Fibroblast of lung (primary cell): ENCODE results near the gene ZCCHC17. TPM values are rescaled to one million over a fixed set of nuclear protein-coding genes. Genes with fewer than 3 reads are reported as not detected.

Source experiments
- DNase-seq, 2 donors: peaks; one replicate each; pipeline versions ENCODE4 v3.0.0 to v3.0.0-alpha.2; 2010; ENCODE audit warnings: low read depth in 2 of 2
- H2AFZ ChIP-seq: 2 replicates; pipeline ENCODE4 v1.5.1; 2012; ENCODE audit warnings: low read length, control low read depth, inconsistent platforms
- H3K27ac ChIP-seq: 2 replicates; pipeline ENCODE4 v1.5.1; 2011; ENCODE audit warnings: low read length, control low read depth; ENCODE audit not compliant: insufficient read depth
- H3K27me3 ChIP-seq: 2 replicates; pipeline ENCODE4 v1.5.1; 2011; ENCODE audit warnings: mild to moderate bottlenecking, low read length; ENCODE audit not compliant: control insufficient read depth, insufficient read depth
- H3K36me3 ChIP-seq: 2 replicates; pipeline ENCODE4 v1.5.1; 2011; ENCODE audit warnings: low read length; ENCODE audit not compliant: control insufficient read depth, insufficient read depth
- H3K4me1 ChIP-seq: 2 replicates; pipeline ENCODE4 v1.5.1; 2011; ENCODE audit warnings: low read length; ENCODE audit not compliant: control insufficient read depth, insufficient read depth; ENCODE audit errors: extremely low read depth
- H3K4me2 ChIP-seq: 2 replicates; pipeline ENCODE4 v1.5.1; 2011; ENCODE audit warnings: low read length, control low read depth; ENCODE audit not compliant: insufficient read depth; ENCODE audit errors: extremely low read depth
- H3K4me3 ChIP-seq, 4 experiments: fragments of 200-600 bp in 1 of 4; sonication (generic) in 1 of 4; replicated peaks in 1 of 4; 2 replicates each; pipeline ENCODE4 v1.5.1; 2011 to 2016; ENCODE audit warnings: low read length in 4 of 4, low read depth in 3 of 4, mild to moderate bottlenecking in 3 of 4, control low read depth in 2 of 4, inconsistent platforms in 1 of 4, mixed read lengths in 1 of 4; ENCODE audit not compliant: insufficient read depth in 1 of 4; ENCODE audit errors: control extremely low read depth in 1 of 4
- H3K79me2 ChIP-seq: 2 replicates; pipeline ENCODE4 v1.5.1; 2012; ENCODE audit warnings: mild to moderate bottlenecking, low read length, inconsistent platforms; ENCODE audit not compliant: control insufficient read depth, insufficient read depth
- H3K9ac ChIP-seq: 2 replicates; pipeline ENCODE4 v1.5.1; 2011; ENCODE audit warnings: mild to moderate bottlenecking, low read length, control low read depth; ENCODE audit not compliant: insufficient read depth
- H3K9me3 ChIP-seq: 2 replicates; pipeline ENCODE4 v1.5.1; 2012; ENCODE audit warnings: low read depth, low read length; ENCODE audit not compliant: control insufficient read depth, insufficient read depth
- H4K20me1 ChIP-seq: 2 replicates; pipeline ENCODE4 v1.5.1; 2011; ENCODE audit warnings: low read length; ENCODE audit not compliant: control insufficient read depth, insufficient read depth; ENCODE audit errors: extremely low read depth
- EZH2 ChIP-seq: IDR thresholded peaks from 2 replicates; pipeline ENCODE4 v1.5.1; 2012; ENCODE audit warnings: low read length, control low read depth, mild to moderate bottlenecking; ENCODE audit errors: missing control alignments
- polyA plus RNA-seq, 2 donors: library from polyadenylated mRNA; depleted of rRNA in 1 of 2; stranded (reverse) in 1 of 2; unstranded in 1 of 2; fragments of >200 nt; gene quantifications; 2 replicates each; pipeline ENCODE4 v1.2.1, GENCODE V29; 2011 to 2012; ENCODE audit warnings: missing spikeins in 1 of 2
- total RNA-seq: library from RNA; depleted of rRNA; stranded (reverse); fragments of >200 nt; gene quantifications from 2 replicates; pipeline ENCODE4 v1.2.1, GENCODE V29; 2014
- TF ChIP-seq, protein P1 (sequence below), 2 donors: IDR thresholded peaks in 1 of 2; conservative IDR thresholded peaks in 1 of 2; 1 replicate in 1 of 2; 2 replicates in 1 of 2; pipeline ENCODE4 v1.5.1; 2011 to 2012; ENCODE audit warnings: low read length in 2 of 2, control low read depth in 1 of 2, inconsistent platforms in 1 of 2, low read depth in 1 of 2, mild to moderate bottlenecking in 1 of 2

The ZCCHC17 gene
- total and polyA plus RNA-seq, 2 donors (not counting 1 experiment from before 2014, with no cell fraction given), result 34.0 to 62.3 TPM

DNA sequence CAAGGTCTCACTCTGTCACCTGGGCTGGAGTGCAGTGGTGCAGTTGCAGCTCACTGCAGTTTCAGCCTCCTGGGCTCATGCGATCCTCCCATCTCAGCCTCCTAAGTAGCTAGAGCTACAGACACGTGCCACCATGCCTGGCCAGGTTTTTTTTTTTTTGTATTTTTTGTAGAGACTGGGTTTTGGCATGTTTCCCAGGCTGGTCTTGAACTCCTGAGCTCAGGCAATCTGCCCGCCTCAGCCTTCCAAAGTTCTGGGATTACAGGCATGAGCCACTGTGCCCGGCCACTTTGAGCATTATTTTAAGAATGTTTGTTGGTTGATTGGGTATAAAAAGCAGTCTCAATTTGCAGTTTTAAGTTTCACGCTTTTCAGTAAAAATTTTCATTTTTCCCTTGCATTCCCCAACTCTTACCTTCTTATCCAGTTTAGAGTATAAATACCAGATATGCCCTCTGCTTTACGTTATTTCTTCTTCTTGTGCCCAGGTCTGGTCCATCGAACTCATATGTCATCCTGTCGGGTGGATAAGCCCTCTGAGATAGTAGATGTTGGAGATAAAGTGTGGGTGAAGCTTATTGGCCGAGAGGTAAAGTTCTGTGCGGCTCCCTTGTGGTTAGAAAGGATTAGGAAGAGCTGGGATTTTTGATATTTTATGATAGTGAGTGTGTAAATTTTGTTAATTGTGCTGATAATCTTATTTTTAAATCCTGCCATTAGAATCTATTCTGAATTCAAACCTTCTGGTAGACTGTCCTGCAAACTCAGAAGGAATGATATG, 40.0 kb downstream of the ZCCHC17 start:
- no peaks in the 10 kb centered on the region for H3K36me3 ChIP-seq
- H3K27me3 ChIP-seq, result no peaks in the 10 kb centered on the region
- H3K9ac ChIP-seq, result no peak overlapping the region
- H3K4me1 ChIP-seq, result no peaks in the 10 kb centered on the region
- DNase-seq, result peak in 1 of 2 donors; percentile 8
- no peak overlapping the region for H2AFZ ChIP-seq
- H4K20me1 ChIP-seq, result no peaks in the 10 kb centered on the region
- H3K79me2 ChIP-seq, result no peaks in the 10 kb centered on the region
- H3K27ac ChIP-seq, result no peak overlapping the region
- no peak overlapping the region for H3K4me2 ChIP-seq
- H3K9me3 ChIP-seq, result no peaks in the 10 kb centered on the region
- TF ChIP-seq, protein P1, sequence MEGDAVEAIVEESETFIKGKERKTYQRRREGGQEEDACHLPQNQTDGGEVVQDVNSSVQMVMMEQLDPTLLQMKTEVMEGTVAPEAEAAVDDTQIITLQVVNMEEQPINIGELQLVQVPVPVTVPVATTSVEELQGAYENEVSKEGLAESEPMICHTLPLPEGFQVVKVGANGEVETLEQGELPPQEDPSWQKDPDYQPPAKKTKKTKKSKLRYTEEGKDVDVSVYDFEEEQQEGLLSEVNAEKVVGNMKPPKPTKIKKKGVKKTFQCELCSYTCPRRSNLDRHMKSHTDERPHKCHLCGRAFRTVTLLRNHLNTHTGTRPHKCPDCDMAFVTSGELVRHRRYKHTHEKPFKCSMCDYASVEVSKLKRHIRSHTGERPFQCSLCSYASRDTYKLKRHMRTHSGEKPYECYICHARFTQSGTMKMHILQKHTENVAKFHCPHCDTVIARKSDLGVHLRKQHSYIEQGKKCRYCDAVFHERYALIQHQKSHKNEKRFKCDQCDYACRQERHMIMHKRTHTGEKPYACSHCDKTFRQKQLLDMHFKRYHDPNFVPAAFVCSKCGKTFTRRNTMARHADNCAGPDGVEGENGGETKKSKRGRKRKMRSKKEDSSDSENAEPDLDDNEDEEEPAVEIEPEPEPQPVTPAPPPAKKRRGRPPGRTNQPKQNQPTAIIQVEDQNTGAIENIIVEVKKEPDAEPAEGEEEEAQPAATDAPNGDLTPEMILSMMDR (conservative IDR thresholded peaks at IDR 0.05 in 1 of 2, IDR thresholded peaks at IDR 0.05 in 1 of 2; ENCODE audit: low read depth in 1 of 2, low read length in 2 of 2), result no peak
- no peak for TF ChIP-seq EZH2
- no peak overlapping the region for H3K4me3 ChIP-seq

DNA sequence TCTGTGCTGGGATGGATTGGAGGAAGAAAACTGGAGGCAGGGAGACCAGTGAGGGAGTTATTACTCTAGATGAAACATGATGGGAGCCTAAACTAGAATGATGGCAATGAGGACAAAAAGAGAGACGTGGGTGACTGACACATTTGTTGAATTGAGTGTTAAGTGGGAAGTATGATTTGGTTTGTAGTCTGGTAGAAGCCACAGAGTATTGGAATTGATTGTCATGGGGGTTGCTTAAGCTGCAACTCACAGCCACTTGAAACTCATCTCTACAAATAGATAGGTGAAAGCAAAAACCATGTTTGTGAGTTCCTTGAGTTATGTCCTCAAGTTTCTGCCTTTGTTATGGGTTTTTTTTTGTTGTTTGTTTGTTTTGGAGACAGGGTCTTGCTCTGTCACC, 47.7 kb downstream of the ZCCHC17 start:
- Histone ChIP-seq H3K4me2 (no peak overlapping the region), H3K4me3 (no peak overlapping the region), H3K9ac (no peak overlapping the region), H3K79me2 (no peaks in the 10 kb centered on the region), H3K36me3 (peaks cover 2% of the 10 kb centered on the region), H2AFZ (no peak overlapping the region), H3K4me1 (no peaks in the 10 kb centered on the region), H3K9me3 (no peaks in the 10 kb centered on the region), H3K27me3 (no peaks in the 10 kb centered on the region), H3K27ac (no peak overlapping the region), H4K20me1 (no peaks in the 10 kb centered on the region)
- TF ChIP-seq, protein P1 (conservative IDR thresholded peaks at IDR 0.05 in 1 of 2, IDR thresholded peaks at IDR 0.05 in 1 of 2; ENCODE audit: low read depth in 1 of 2, low read length in 2 of 2), result no peak
- no peak for TF ChIP-seq EZH2
- DNase-seq, result no peak

DNA sequence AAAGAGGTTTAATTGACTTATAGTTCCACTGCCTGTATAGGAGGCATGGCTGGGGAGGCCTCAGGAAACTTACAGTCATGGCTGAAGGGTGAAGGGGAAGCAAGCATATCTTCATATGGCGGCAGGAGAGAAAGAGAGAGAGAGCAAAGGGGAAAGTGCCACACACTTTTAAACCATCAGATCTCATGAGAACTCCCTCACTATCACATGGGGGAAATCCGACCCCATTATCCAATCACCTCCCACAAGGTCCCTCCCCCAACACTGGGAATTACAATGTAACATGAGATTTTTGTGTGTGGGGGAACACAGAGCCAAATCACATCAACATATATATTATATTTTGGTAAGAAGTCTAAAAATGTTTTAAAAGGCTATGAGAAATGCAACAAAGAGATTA, 48.8 kb downstream of the ZCCHC17 start:
- Histone ChIP-seq H4K20me1 (no peaks in the 10 kb centered on the region), H3K27ac (no peak overlapping the region), H3K4me3 (no peak overlapping the region), H3K9ac (no peak overlapping the region), H3K27me3 (no peaks in the 10 kb centered on the region), H3K79me2 (no peaks in the 10 kb centered on the region), H3K4me1 (no peaks in the 10 kb centered on the region), H2AFZ (no peak overlapping the region), H3K4me2 (no peak overlapping the region), H3K9me3 (no peaks in the 10 kb centered on the region), H3K36me3 (peaks cover 3% of the 10 kb centered on the region)
- TF ChIP-seq, protein P1 (conservative IDR thresholded peaks at IDR 0.05 in 1 of 2, IDR thresholded peaks at IDR 0.05 in 1 of 2; ENCODE audit: low read depth in 1 of 2, low read length in 2 of 2), result no peak
- no peak for TF ChIP-seq EZH2
- no peak for DNase-seq
